HCT116 (cell line): ENCODE results near the gene HIPK2. TPM values are rescaled to one million over a fixed set of nuclear protein-coding genes. Genes with fewer than 3 reads are reported as not detected.
"Not testable (repeated sequence)": the region's sequence is repeated elsewhere in the genome, so short reads cannot be mapped to it uniquely, and the experiment has no call there.

Experiments used
- ATAC-seq: fragments of 200-7000 bp; cut with Tn5 transposase; 2 replicates; pipeline ENCODE4 v1.9.1; 2020; ENCODE audit warnings: mild to moderate bottlenecking, moderate library complexity
- BruUV-seq: library from RNA; stranded (reverse); fragments of 400-500 nt; replicated peaks from 2 replicates; lab custom pipeline; 2021; lab: Mats Ljungman, UMichigan
- CTCF ChIA-PET: fragments of 300-600 bp; sonication (Branson Sonifier 250); formaldehyde crosslinking; loops from one replicate; lab custom pipeline; 2021; ENCODE audit warnings: antibody characterized with exemption; lab: Charles Lee
- POLR2A ChIA-PET: fragments of 300-600, 350-600 bp; sonication (Branson Sonifier 250); formaldehyde crosslinking; loops from one replicate; lab custom pipeline; 2021; ENCODE audit warnings: antibody characterized with exemption; lab: Charles Lee
- RAD21 ChIA-PET, 2 experiments: fragments of 300-600 bp; sonication (Branson Sonifier 250); formaldehyde crosslinking; loops; one replicate each; lab custom pipeline; 2023; ENCODE audit warnings: low total read pairs in 2 of 2; ENCODE audit not compliant: uncharacterized antibody in 2 of 2, unreplicated experiment in 2 of 2, low non-redundant PET in 1 of 2; lab: Charles Lee
- DNase-seq: peaks from one replicate; pipeline ENCODE4 v3.0.0-alpha.2; 2010; ENCODE audit warnings: low read depth, low spot score
- H2AFZ ChIP-seq: fragments of 200-600 bp; shearing (Covaris generic), sonication (generic); 2 replicates; pipeline ENCODE4 v1.6.1; 2017; ENCODE audit warnings: low read depth, mixed run types, mixed read lengths, antibody characterized with exemption, low read length; ENCODE audit not compliant: poor library complexity, severe bottlenecking
- H3K27ac ChIP-seq: 2 replicates; pipeline ENCODE4 v1.5.1; 2012; ENCODE audit warnings: low read depth, low read length
- H3K27me3 ChIP-seq: fragments of 200-600 bp; sonication (generic); 2 replicates; pipeline ENCODE4 v1.6.1; 2016; ENCODE audit warnings: mixed run types, low read length, mixed read lengths; ENCODE audit not compliant: insufficient read depth
- H3K36me3 ChIP-seq, 2 experiments: fragments of 200-500 bp in 1 of 2; fragments of 200-600 bp in 1 of 2; sonication (Bioruptor generic) in 1 of 2; sonication (generic) in 1 of 2; 2 replicates each; pipeline versions ENCODE4 v1.5.1 to v1.6.1; 2014 to 2016; ENCODE audit warnings: low read length in 2 of 2, inconsistent platforms in 1 of 2, mixed read lengths in 1 of 2, mixed run types in 1 of 2; ENCODE audit not compliant: insufficient read depth in 2 of 2, control insufficient read depth in 1 of 2
- H3K4me1 ChIP-seq, 2 experiments: fragments of 200-600 bp in 1 of 2; sonication (generic) in 1 of 2; 2 replicates each; pipeline versions ENCODE4 v1.5.1 to v1.6.1; 2012 to 2017; ENCODE audit warnings: low read length in 2 of 2, inconsistent platforms in 1 of 2, mild to moderate bottlenecking in 1 of 2, mixed read lengths in 1 of 2, mixed run types in 1 of 2, moderate library complexity in 1 of 2; ENCODE audit not compliant: insufficient read depth in 2 of 2, control insufficient read depth in 1 of 2
- H3K4me2 ChIP-seq: fragments of 200-600 bp; sonication (generic); 2 replicates; pipeline ENCODE4 v1.6.1; 2017; ENCODE audit warnings: mixed run types, low read length, mixed read lengths
- H3K4me3 ChIP-seq, 2 experiments: fragments of 200-600 bp in 1 of 2; sonication (generic) in 1 of 2; replicated peaks in 1 of 2; 2 replicates each; pipeline ENCODE4 v1.5.1; 2011 to 2016; ENCODE audit warnings: low read length in 2 of 2, control low read depth in 1 of 2, low read depth in 1 of 2, mild to moderate bottlenecking in 1 of 2, mixed read lengths in 1 of 2, mixed run types in 1 of 2
- H3K79me2 ChIP-seq: fragments of 200-600 bp; sonication (generic); 2 replicates; pipeline ENCODE4 v1.6.1; 2017; ENCODE audit warnings: mild to moderate bottlenecking, mixed run types, low read length, moderate library complexity, mixed read lengths; ENCODE audit not compliant: insufficient read depth
- H3K9ac ChIP-seq: fragments of 200-600 bp; sonication (generic); 2 replicates; pipeline ENCODE4 v1.6.1; 2016; ENCODE audit warnings: low read length, mixed read lengths
- H3K9me2 ChIP-seq: fragments of 200-600 bp; sonication (generic), shearing (Covaris generic); 2 replicates; pipeline ENCODE4 v1.6.1; 2017; ENCODE audit warnings: mixed run types, mild to moderate bottlenecking, moderate library complexity; ENCODE audit not compliant: insufficient read depth
- H3K9me3 ChIP-seq, 2 experiments: fragments of 200-500 bp in 1 of 2; fragments of 200-600 bp in 1 of 2; sonication (Bioruptor generic) in 1 of 2; sonication (generic) in 1 of 2; 2 replicates each; pipeline ENCODE4 v1.6.1; 2014 to 2017; ENCODE audit warnings: low read length in 2 of 2, mixed read lengths in 2 of 2, inconsistent platforms in 1 of 2, low read depth in 1 of 2, mild to moderate bottlenecking in 1 of 2, mixed run types in 1 of 2, moderate library complexity in 1 of 2; ENCODE audit not compliant: control insufficient read depth in 1 of 2, insufficient read depth in 1 of 2
- H4K20me1 ChIP-seq: fragments of 200-600 bp; sonication (generic), shearing (Covaris generic); 2 replicates; pipeline ENCODE4 v1.6.1; 2017; ENCODE audit warnings: mixed run types, mild to moderate bottlenecking, moderate library complexity; ENCODE audit not compliant: insufficient read depth
- CBX3 ChIP-seq: IDR thresholded peaks from 2 replicates; pipeline ENCODE4 v1.6.1; 2012; ENCODE audit warnings: low read depth
- EZH2 ChIP-seq: fragments of 200-600 bp; sonication (generic); IDR thresholded peaks from 2 replicates; pipeline ENCODE4 v1.6.1; 2017; ENCODE audit warnings: antibody characterized with exemption, mixed run types
- POLR2A ChIP-seq: IDR thresholded peaks from 2 replicates; pipeline ENCODE4 v1.7.0; 2011; ENCODE audit warnings: borderline replicate concordance; ENCODE audit not compliant: insufficient read depth, insufficient read length; ENCODE audit errors: extremely low read depth
- SRF ChIP-seq: IDR thresholded peaks from 2 replicates; pipeline ENCODE4 v1.6.1; 2012; ENCODE audit warnings: low read depth
- ZBTB33 ChIP-seq: IDR thresholded peaks from 2 replicates; pipeline ENCODE4 v1.6.1; 2011; ENCODE audit warnings: mild to moderate bottlenecking, low read length, moderate library complexity; ENCODE audit not compliant: insufficient replicate concordance; ENCODE audit errors: extremely low read depth
- ZNF274 ChIP-seq: fragments of 200-500 bp; sonication (Bioruptor generic); IDR thresholded peaks from 2 replicates; pipeline ENCODE4 v1.6.1; 2014; ENCODE audit warnings: mild to moderate bottlenecking, low read depth, low read length, inconsistent platforms
- intact Hi-C: fragments of 100-400 bp; cut with micrococcal nuclease; formaldehyde crosslinking; loops from 2 replicates; pipeline ENCODE4 v1.10.0; 2022
- total RNA-seq: library from RNA; stranded (reverse); gene quantifications from one replicate; pipeline ENCODE4 v1.2.1, GENCODE V29; 2021; ENCODE audit not compliant: unreplicated experiment

Gene HIPK2
- total RNA-seq, 1 experiment from 2014 or later: 49.5 TPM

GRCh38 chr7:139613971-139614411 lies 163.8 kb downstream of the HIPK2 start:
- H3K4me1 ChIP-seq: no peaks in the 10 kb centered on the region
- no peaks in the 10 kb centered on the region for H3K9me2 ChIP-seq
- DNase-seq (no peak), ATAC-seq (no peak)
- no peaks in the 10 kb centered on the region; the same call in 1 of the 2 replicates for H4K20me1 ChIP-seq
- no peaks in the 10 kb centered on the region for H3K27me3 ChIP-seq
- POLR2A ChIA-PET: no interaction called here
- H3K27ac ChIP-seq: no peak overlapping the region
- no peak overlapping the region for H3K4me2 ChIP-seq
- TF ChIP-seq ZBTB33 (no peak), POLR2A (no peak), ZNF274 (no peak), CBX3 (no peak), SRF (no peak), EZH2 (no peak)
- H3K36me3 ChIP-seq: peaks cover 0 to 10% of the 10 kb centered on the region in 2 experiments; a peak in 3 of 4 replicates
- intact Hi-C loops: no loop called here
- BruUV-seq: no TSS peak
- no peak overlapping the region for H3K9ac ChIP-seq
- RAD21 ChIA-PET: no interaction called here
- H3K9me3 ChIP-seq: no peaks in the 10 kb centered on the region
- H3K79me2 ChIP-seq: no peaks in the 10 kb centered on the region
- CTCF ChIA-PET: interaction anchor here (1.3 kb wide), 1 partner anchor 12 kb away, joined by 4 read pairs; no protein-coding TSS in a partner anchor
- no peak overlapping the region for H3K4me3 ChIP-seq
- H2AFZ ChIP-seq: no peak overlapping the region

- H3K4me3 ChIP-seq, H3K27me3 ChIP-seq, RAD21 ChIA-PET, H3K9me3 ChIP-seq, H3K36me3 ChIP-seq, H3K9me2 ChIP-seq, DNase-seq, H3K79me2 ChIP-seq, H3K27ac ChIP-seq, H3K4me2 ChIP-seq, BruUV-seq, H3K4me1 ChIP-seq, H4K20me1 ChIP-seq, H3K9ac ChIP-seq, ATAC-seq, H2AFZ ChIP-seq, intact Hi-C loops: not testable (repeated sequence)
- POLR2A ChIA-PET: interaction anchor here (0.6 kb wide), 1 partner anchor 42 kb away, joined by 3 read pairs; no protein-coding TSS in a partner anchor
- CTCF ChIA-PET: interaction anchor here (1.3 kb wide), 1 partner anchor 9 kb away, joined by 7 read pairs; no protein-coding TSS in a partner anchor
Measured at GRCh38 chr7:139611556-139611955, 166.2 kb downstream of the HIPK2 start.
